Activated T-cell treated with anti-CD3 and anti-CD28 coated beads, Interleukin-2, amount 50 U/mL, for 24 hours (primary cell): ENCODE data around the gene TUB.

Experiments
- DNase-seq: peaks from one replicate; pipeline ENCODE4 v3.0.0-alpha.2; 2020
- H3K27ac Mint-ChIP-seq: 2 replicates; pipeline ENCODE4 v1.8.0; 2020; ENCODE audit warnings: mild to moderate bottlenecking, mixed read lengths
- H3K27me3 Mint-ChIP-seq: 2 replicates; pipeline ENCODE4 v1.8.0; 2020; ENCODE audit warnings: mixed read lengths
- H3K36me3 Mint-ChIP-seq: 2 replicates; pipeline ENCODE4 v1.8.0; 2020; ENCODE audit warnings: low read depth, mixed read lengths
- H3K4me1 Mint-ChIP-seq: 2 replicates; pipeline ENCODE4 v1.8.0; 2020; ENCODE audit warnings: low read depth, mixed read lengths
- H3K4me3 Mint-ChIP-seq: 2 replicates; pipeline ENCODE4 v1.8.0; 2020; ENCODE audit warnings: mild to moderate bottlenecking, moderate library complexity, mixed read lengths
- H3K9me3 Mint-ChIP-seq: 2 replicates; pipeline ENCODE4 v1.8.0; 2020; ENCODE audit warnings: mixed read lengths

TUB gene

DNA sequence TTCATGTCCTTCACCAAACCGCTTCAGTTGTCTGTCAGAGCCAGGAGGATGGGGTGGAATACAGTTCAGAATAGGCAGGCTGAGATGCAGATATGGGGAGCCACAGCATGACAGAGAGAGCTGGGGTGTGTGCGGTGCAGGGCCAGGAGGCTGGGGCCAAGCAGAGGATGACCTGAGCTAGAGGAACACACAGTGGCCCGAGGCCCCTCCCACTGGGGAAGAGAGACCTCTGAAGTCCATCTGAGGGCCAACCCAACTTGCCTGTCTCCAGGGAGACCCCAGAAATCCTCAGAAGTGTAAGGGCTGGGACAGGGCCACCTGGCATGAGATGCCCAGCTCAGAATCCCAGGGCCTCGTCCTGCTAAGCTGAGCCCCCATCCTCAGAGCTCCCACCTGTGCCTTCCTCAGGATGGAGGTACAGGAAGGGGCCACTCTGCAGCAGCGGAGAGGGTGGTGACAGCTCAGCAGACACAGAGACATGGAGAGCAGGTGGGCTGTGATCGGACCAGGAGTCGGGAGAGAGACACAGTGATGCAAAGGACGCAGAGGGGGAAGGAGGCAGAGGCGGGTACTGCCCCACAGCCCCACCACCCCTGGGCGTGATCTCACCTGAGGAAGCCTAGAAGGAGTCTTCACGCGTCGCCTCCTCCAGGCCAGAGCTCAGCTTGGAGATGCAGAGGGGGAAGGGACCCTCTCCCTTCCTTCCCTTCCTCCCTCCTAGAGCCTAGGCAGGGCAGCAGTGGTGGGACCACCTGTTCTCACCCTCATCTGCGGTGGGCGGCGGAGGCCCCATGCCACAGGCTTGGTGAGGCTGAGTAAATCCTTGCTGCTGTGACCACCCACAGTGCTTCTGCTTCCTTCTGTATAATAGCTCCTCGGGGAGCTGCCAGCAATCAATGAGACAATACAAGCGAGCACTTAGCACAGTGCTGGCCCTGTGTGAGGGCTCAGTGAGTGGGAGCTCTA is 9.1 kb upstream of the TUB start:
- DNase-seq = no peak
- peaks cover 12% of the 10 kb centered on the region for H3K4me1 Mint-ChIP-seq
- no peaks in the 10 kb centered on the region for H3K36me3 Mint-ChIP-seq
- no peak overlapping the region for H3K27ac Mint-ChIP-seq
- H3K27me3 Mint-ChIP-seq = peaks cover 45% of the 10 kb centered on the region
- H3K9me3 Mint-ChIP-seq = no peaks in the 10 kb centered on the region
- H3K4me3 Mint-ChIP-seq = no peak overlapping the region

DNA sequence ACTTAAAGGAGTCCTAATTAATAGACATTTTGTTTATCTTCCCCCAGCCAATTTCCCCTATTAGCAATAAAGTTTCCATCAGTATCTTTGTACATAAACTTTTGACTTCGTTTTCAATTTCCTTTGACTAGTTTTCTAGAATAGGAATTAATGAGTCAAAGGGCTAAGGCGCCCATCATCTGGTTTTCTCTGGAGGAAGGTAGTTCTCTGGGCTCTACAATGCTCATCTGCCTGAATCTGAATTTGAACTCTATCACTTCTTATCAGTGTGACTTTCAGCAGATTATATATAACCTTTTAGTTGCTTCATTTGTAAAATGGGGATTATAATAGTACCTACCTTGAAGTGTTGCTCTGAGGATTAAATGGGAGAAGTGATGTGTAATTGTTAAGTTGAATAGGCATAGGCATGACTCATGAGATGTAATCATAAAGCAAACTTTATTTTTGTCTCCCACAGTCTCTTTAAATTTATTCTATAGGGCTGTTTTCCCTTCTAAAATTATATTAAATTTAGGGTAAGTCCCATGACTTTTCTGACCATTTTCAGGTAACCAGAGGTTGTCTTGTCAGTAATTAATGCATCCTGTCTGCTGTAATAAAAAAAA is 5.8 kb upstream of the TUB start:
- peaks cover 48% of the 10 kb centered on the region for H3K27me3 Mint-ChIP-seq
- no peak for DNase-seq
- H3K27ac Mint-ChIP-seq = peak overlapping the region; percentile 67
- peaks cover 12% of the 10 kb centered on the region for H3K4me1 Mint-ChIP-seq
- H3K36me3 Mint-ChIP-seq = no peaks in the 10 kb centered on the region
- H3K9me3 Mint-ChIP-seq = no peaks in the 10 kb centered on the region
- no peak overlapping the region for H3K4me3 Mint-ChIP-seq

- Mint-ChIP-seq H3K4me3 (no peak overlapping the region), H3K9me3 (no peaks in the 10 kb centered on the region), H3K36me3 (no peaks in the 10 kb centered on the region)
Measured at GRCh38 chr11:8079111-8079675, 1.8 kb upstream of the TUB start.

DNA sequence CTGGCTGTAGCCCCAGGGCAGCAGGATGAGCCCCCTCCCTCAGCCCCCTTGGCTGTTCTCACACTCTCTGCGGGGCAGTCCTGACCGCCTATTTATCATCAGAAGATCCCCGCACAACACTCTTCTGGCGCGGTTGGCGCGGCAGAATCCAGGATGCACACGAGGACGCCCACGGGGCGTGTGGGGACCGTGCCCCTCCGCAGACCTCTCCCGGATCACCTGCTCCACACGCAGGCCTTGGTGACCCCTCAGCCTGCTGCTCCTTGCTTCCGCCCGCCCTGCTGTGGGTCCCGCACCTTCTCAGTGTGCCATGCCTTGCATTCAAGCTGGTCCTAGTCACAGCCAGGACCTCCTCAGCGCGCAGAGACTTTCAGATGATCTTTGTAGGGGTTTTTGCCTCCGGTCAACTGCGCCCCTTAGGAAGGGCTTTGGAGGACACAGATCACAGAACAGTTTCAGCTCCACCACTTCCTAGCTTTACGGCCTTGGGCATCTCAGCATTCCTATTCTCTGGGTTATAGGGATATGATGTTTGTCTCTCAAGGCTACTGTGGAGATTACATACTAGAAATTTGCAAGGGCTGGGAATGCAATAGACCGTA is 841 bp upstream of the TUB start:
- H3K27me3 Mint-ChIP-seq = peaks cover 63% of the 10 kb centered on the region
- H3K9me3 Mint-ChIP-seq = no peaks in the 10 kb centered on the region
- no peak for DNase-seq
- peaks cover 12% of the 10 kb centered on the region for H3K4me1 Mint-ChIP-seq
- no peaks in the 10 kb centered on the region for H3K36me3 Mint-ChIP-seq
- H3K27ac Mint-ChIP-seq = no peak overlapping the region
- H3K4me3 Mint-ChIP-seq = peak overlapping the region; percentile 62

More at GRCh38 chr11:8079111-8079675, 1.8 kb upstream of the TUB start:
- no peak overlapping the region for H3K27ac Mint-ChIP-seq
- peaks cover 17% of the 10 kb centered on the region for H3K4me1 Mint-ChIP-seq
- DNase-seq = no peak
- peaks cover 54% of the 10 kb centered on the region for H3K27me3 Mint-ChIP-seq

DNA sequence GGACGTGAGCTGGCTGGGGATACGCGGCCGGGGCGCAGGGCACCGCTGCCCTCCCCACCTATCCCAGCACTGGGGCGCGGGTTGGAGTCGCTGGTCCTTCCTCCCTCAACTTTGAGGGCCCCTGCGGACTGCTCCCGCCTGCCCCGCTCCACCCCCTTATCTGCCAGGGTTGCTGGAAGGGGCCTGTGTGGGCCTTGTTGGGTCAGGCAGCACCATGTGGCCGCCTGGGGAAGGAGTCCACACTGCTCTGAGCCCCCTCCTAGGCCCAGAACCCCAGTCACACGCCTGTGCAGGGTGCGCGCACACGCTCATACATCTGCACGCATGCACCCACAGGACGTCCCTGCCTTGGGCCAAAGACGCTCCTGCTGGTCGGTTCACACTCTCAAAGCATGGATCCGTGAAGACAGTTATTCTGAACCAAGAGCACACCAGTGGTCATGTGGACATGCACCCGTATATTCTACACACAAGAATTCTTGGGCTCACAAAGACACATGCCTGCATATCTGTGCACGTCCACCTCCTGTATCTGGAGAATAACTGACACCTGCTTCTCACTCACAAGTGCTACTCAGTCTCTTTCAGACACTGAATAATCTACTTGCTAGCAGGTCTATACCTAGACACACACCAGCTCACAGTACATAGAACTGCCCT is 710 bp downstream of the TUB start:
- Mint-ChIP-seq H3K4me1 (peaks cover 4% of the 10 kb centered on the region), H3K9me3 (no peaks in the 10 kb centered on the region), H3K27ac (no peak overlapping the region), H3K36me3 (no peaks in the 10 kb centered on the region), H3K4me3 (peak overlapping the region; percentile 47), H3K27me3 (peaks cover 72% of the 10 kb centered on the region)
- no peak for DNase-seq

GRCh38 chr11:8082391-8083087 is 1.5 kb downstream of the TUB start:
- Mint-ChIP-seq H3K27me3 (peaks cover 74% of the 10 kb centered on the region), H3K36me3 (no peaks in the 10 kb centered on the region), H3K4me1 (peaks cover 4% of the 10 kb centered on the region), H3K9me3 (no peaks in the 10 kb centered on the region), H3K4me3 (no peak overlapping the region), H3K27ac (no peak overlapping the region)
- no peak for DNase-seq

DNA sequence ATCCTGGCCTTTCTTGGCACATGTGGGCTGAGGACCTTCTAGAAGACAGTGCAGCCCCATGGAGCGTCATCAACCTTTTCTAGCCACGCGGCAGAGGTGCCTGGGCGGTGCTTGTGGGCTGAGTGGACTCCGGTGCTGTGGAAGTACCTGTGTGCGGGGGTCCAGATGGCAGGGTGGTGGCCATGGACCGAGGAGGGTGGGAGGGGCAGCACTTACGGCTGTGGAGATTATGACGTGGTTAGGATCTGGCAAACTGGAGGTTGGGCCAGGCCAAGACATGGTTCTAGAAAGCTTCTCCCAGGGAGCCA is 2.0 kb downstream of the TUB start:
- peaks cover 79% of the 10 kb centered on the region for H3K27me3 Mint-ChIP-seq
- no peaks in the 10 kb centered on the region for H3K36me3 Mint-ChIP-seq
- H3K4me3 Mint-ChIP-seq = no peak overlapping the region
- H3K27ac Mint-ChIP-seq = no peak overlapping the region
- DNase-seq = no peak
- peaks cover 4% of the 10 kb centered on the region for H3K4me1 Mint-ChIP-seq
- H3K9me3 Mint-ChIP-seq = no peaks in the 10 kb centered on the region

GRCh38 chr11:8083871-8084281 is 2.9 kb downstream of the TUB start:
- H3K27ac Mint-ChIP-seq = no peak overlapping the region
- no peaks in the 10 kb centered on the region for H3K9me3 Mint-ChIP-seq
- H3K27me3 Mint-ChIP-seq = peaks cover 73% of the 10 kb centered on the region
- no peak for DNase-seq
- H3K4me3 Mint-ChIP-seq = no peak overlapping the region
- H3K36me3 Mint-ChIP-seq = no peaks in the 10 kb centered on the region
- H3K4me1 Mint-ChIP-seq = peaks cover 4% of the 10 kb centered on the region

DNA sequence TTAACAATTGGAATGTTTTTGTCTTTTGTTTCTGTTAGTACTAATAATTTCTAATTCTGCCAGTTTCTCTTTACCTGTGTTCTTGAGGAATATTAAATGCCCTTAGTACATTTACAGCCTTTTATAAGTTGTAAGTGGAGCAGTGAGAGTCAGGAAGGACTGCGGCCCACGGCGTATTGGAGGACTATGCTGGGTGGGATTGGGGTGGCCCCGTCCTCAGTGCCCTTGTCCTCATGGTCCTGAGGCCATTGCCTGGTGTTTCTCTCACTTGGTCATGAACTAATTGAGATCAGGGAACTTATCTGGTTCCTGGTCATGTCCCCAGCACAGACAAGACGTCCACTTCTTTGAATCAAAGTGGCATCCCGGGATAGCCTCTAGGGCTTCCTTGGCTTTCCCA is 3.3 kb downstream of the TUB start:
- no peaks in the 10 kb centered on the region for H3K36me3 Mint-ChIP-seq
- H3K9me3 Mint-ChIP-seq = no peaks in the 10 kb centered on the region
- H3K27ac Mint-ChIP-seq = no peak overlapping the region
- DNase-seq = no peak
- H3K4me1 Mint-ChIP-seq = peaks cover 4% of the 10 kb centered on the region
- H3K4me3 Mint-ChIP-seq = no peak overlapping the region
- peaks cover 71% of the 10 kb centered on the region for H3K27me3 Mint-ChIP-seq

DNA sequence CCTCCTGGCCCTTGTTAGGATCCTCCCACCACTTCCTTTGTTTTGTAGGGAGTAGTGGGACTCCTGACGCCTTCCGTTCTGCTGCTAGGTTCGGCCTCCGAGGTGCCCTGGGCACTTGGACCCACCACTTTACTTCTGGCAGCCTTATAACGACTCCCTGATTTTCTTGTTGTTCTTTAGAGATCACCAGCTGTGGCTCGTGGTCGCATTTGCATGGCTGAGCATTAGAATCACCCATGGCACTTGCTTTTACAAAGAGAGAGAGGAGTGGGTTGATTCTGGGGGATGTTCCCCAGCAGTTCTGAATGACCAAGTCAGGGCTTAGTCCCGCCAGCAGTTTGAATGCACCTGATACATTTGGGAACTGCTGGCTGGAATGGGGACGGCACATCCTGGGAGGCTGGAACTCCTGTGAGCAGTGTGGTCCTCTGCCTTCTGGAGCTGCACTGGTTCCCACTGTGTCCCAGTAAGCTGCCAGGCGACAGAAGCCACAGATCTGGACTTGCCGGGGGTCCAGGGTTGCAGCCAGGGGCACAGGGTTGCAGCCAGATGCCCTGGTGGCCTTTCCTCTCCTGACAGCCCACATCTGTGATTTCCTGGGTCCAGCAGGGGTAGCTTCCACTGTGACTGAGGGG is 4.1 kb downstream of the TUB start:
- no peak overlapping the region for H3K4me3 Mint-ChIP-seq
- peaks cover 4% of the 10 kb centered on the region for H3K4me1 Mint-ChIP-seq
- H3K9me3 Mint-ChIP-seq = no peaks in the 10 kb centered on the region
- H3K36me3 Mint-ChIP-seq = no peaks in the 10 kb centered on the region
- H3K27ac Mint-ChIP-seq = no peak overlapping the region
- DNase-seq = no peak
- peaks cover 63% of the 10 kb centered on the region for H3K27me3 Mint-ChIP-seq

DNA sequence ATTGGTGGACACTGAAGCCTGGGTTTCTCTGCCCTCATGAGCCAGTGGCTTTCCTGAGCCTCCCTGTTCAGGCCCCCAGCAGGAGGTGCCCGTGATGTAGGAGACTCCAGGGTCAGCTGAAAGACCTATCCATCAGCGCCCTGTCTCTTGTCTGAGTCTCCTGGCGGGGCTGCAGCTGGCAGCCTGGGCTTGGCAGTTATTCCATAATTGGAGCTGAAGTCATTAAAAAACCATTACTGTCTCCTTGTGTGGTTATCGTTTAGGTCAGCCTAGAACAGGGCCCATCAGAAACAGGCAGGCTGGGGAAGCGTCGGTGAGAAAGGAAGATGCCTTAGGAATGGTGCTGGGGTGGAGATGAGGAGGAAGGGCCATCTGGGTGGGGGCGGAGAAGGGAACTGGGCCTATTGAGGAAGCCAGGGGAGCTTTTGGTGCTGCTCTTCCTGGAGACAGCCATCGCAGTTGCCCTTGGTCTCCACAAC is 5.0 kb downstream of the TUB start:
- H3K36me3 Mint-ChIP-seq = no peaks in the 10 kb centered on the region
- peaks cover 4% of the 10 kb centered on the region for H3K4me1 Mint-ChIP-seq
- no peaks in the 10 kb centered on the region for H3K9me3 Mint-ChIP-seq
- H3K4me3 Mint-ChIP-seq = no peak overlapping the region
- H3K27me3 Mint-ChIP-seq = peaks cover 56% of the 10 kb centered on the region
- no peak for DNase-seq
- H3K27ac Mint-ChIP-seq = no peak overlapping the region

GRCh38 chr11:8086571-8086970 is 5.6 kb downstream of the TUB start:
- Mint-ChIP-seq H3K9me3 (no peaks in the 10 kb centered on the region), H3K4me1 (peaks cover 4% of the 10 kb centered on the region), H3K36me3 (no peaks in the 10 kb centered on the region), H3K27ac (no peak overlapping the region), H3K27me3 (peaks cover 55% of the 10 kb centered on the region), H3K4me3 (no peak overlapping the region)
- no peak for DNase-seq

DNA sequence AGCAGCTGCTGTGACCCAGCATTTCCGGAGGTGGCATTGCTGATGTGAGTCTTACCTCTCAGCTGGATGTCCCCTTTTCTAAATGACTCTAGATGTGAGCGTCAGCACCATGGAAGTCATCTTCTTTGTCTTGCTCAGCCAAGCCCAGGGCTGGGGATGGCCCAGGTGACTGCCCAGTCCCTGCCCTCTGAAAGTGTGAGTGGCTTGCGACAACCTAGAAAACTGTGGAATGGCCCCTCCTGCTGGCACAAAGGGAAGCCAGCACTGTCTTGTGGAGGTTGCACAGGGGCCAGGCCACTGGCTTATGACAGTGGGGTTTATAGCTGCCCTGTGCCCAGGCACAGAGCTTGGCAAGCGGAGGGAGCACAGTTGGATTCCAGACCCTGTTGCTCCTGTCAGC is 6.2 kb downstream of the TUB start:
- Mint-ChIP-seq H3K27me3 (peaks cover 49% of the 10 kb centered on the region), H3K36me3 (no peaks in the 10 kb centered on the region), H3K27ac (no peak overlapping the region), H3K9me3 (no peaks in the 10 kb centered on the region), H3K4me3 (no peak overlapping the region), H3K4me1 (no peaks in the 10 kb centered on the region)
- DNase-seq = no peak
